ENCODE data around the gene WSCD1.

Gene WSCD1

GRCh38 chr17:6086603-6087400, 16.6 kb downstream of the WSCD1 start:
- DNase-seq = no peak

DNA sequence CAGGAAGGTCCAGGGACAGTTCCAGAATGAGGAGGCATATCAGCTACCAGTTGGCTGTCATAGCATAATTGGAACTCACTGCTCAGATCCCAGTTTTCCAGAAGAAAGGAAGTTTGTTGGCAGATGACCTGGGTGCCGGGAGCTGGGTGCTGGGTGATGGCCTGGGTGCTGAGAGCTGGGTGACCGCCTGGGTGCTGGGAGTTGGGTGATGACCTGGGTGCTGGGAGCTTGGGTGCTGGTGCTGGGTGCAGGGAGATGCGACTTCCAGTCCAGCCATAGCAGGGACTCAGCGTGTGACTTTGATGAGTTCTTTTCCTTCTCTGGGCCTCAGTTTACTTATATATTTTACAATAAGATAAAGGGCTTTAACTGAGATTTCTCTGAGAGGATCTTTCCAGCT, 18.0 kb downstream of the WSCD1 start:
- no peak for DNase-seq

GRCh38 chr17:6090253-6090652, 20.1 kb downstream of the WSCD1 start:
- no peak for DNase-seq

DNA sequence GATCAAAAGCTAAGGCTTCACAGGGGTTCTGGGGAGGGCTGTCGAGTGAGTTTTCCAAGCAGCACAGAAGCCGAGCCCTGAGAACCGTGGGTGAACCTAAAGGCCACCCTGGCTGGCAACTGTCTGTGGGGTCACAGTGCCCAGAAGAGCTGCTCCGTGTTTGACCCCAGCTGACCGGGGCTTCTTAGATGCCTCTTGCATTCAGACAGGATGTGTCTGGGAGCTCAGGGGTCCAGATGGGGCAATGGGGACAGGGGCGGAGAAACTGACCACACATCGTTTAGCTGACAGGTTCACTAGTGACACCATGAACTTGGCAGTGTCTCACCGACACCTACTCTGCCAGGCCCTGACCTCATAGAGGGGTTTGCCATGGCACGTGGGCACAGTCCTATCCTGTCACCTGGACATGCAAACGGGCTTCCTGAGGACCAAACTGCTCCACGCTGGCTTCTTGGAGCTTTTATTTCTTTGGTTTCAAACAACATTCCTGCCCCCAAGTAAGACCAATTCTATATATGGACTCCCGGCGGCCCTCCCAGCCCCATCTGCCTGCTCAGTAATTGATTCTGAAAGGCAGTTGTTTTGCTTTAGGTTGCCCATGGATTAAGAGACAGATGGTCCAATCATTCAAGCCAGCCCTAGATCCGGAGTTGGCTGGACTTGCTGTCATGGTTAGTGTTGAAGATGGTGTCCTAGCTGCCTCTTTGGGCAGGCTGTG, 22.2 kb downstream of the WSCD1 start:
- DNase-seq = no peak

DNA sequence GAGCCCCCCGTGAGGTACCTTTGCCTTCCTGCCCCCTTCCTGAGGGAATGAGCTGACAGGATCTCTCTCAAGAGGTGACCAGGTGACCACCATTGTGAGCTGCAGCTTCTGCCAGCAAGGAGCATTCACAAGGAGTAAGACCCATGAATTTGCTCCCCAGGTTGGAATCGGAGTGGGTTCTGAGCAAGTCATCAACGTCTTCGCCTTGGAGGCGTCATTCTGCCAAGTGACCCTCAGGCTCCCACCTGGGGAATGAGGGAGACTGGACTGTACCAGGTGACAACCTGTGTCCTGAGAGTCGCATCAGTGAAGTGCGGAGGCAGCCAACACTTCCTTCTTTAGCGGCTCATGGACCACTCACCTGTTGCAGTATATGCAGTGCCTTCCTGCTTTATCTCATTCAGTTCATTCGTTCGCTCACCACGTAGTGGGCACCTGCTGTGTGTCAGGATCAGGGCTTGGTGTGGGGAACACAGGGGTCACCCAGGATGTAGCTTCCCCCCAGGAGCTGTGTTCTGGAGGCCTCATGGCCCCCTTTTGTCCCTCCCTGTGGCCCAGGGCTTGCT, 22.8 kb downstream of the WSCD1 start:
- DNase-seq = no peak

- DNase-seq = no peak
Measured at GRCh38 chr17:6094453-6094852, 24.3 kb downstream of the WSCD1 start.

- DNase-seq = no peak
Measured at GRCh38 chr17:6094926-6095325, 24.7 kb downstream of the WSCD1 start.

- no peak for DNase-seq
Measured at GRCh38 chr17:6095501-6095900, 25.3 kb downstream of the WSCD1 start.

- DNase-seq = no peak
Measured at GRCh38 chr17:6096201-6097004, 26.2 kb downstream of the WSCD1 start.

- no peak for DNase-seq
Measured at GRCh38 chr17:6097005-6097279, 26.8 kb downstream of the WSCD1 start.

DNA sequence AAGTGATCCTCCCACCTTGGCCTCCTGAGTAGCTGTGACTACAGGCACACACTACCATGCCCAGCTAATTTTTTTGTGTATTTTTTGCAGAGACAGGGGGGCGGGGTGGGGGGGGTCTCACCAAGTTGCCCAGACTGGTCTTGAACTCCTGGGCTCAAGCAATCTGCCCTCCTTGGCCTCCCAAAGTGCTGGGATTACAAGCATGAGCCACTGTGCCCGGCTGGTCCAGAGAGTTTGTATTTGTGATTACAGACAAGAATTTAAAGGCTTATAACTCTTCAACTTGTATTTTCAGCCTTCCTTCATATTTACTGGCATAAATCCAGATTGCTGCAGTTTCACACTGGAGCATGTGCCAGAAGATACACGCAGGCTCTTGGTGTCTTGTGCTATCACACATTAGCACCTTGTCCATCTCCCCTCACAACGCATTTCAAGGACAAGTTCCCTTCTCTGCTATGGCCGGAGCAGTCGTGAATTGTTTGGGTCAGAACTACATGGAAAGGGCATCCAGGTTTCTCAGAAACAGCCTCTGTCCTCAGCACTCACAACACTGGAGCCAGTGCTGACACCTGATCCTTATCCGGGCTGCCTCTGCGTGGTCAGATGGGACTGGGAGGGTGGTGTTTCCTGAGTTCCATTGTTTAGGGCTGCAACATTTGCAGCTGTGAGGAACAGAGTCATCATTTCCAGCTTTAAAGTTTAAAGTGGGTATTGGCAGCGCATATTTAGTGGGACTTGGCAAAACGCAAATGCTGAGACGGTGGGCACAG, 28.1 kb downstream of the WSCD1 start:
- no peak for DNase-seq

DNA sequence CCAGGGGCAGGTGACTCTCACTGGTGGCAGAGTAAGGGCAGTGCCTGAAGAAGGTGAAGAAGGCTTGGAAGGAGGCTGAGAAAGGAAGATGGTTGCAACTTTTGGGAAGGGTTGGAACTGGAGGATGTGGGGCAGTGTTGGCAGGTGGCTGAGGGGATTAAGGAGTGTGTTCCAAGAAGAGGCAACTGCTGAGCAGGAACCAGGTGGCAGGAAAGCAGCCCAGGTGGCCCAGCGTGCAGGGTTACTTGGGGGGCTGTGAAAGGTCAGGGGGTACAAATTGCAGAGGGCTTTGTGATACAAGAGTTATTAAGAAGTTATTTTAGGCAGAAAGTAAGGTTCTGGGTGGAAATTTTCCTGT, 28.6 kb downstream of the WSCD1 start:
- no peak for DNase-seq

- DNase-seq = no peak
Measured at GRCh38 chr17:6099492-6099891, 29.3 kb downstream of the WSCD1 start.

- DNase-seq = no peak
Measured at GRCh38 chr17:6100146-6100545, 30.0 kb downstream of the WSCD1 start.

GRCh38 chr17:6100891-6101500, 30.8 kb downstream of the WSCD1 start:
- no peak for DNase-seq

DNA sequence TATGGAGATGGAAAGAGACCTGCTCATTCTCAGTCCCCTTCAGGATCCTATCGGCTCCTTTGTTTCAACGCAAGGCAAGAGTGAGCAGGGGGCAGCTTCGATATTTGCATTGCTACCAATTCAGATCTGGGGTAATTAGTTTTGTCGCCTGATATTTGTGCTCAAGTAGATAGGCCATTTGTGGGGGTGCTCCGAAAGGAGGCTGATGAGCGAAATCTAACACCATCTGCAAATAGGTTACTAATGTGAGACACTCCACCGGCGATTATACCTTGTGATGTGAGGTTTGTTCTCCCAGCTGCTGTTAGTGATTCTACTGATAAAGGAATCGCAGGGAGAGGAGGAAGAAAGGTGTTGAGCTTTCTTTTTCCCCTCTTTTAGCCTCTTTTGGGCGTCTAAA, 31.5 kb downstream of the WSCD1 start:
- DNase-seq = peak; percentile 60

DNA sequence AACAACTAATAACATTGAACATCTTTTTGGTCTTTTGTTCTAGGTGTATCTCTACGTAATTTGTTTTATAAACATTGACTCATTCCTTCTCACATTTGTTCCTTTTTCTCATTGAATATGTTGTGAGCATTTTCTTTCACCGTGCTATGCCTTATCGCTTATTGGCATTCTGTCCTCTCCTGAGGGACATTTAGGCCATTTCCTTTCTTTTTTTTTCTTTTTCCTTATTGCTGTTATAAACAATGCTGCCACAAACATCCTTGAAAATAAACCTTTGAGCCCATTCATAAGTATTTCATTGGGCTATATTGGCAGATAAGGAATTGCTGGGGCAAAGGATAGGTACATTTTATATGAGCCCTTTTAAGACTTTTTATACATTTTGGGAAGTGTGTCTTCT, 32.4 kb downstream of the WSCD1 start:
- no peak for DNase-seq

- DNase-seq = no peak
Measured at GRCh38 chr17:6104956-6105648, 34.9 kb downstream of the WSCD1 start.

DNA sequence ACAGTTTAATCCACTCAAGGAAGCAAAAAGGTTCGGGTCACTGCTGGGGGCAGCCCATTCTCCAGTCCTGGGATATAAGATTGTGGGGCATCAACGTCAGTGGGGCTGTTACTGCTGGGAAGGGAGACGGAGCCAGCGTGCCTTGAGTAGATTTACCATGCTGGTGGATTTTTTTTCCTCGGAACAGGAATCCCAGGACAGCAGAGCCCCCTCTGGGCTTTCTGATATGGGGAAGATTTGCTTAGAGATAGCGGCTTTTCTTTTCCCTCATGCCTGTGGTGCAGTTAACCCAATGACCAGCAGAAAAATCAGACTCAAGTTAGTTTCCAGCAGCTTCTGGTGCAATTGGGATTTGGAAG, 35.4 kb downstream of the WSCD1 start:
- no peak for DNase-seq

GRCh38 chr17:6106212-6106611, 36.0 kb downstream of the WSCD1 start:
- no peak for DNase-seq

- no peak for DNase-seq
Measured at GRCh38 chr17:6107791-6108190, 37.6 kb downstream of the WSCD1 start.

DNA sequence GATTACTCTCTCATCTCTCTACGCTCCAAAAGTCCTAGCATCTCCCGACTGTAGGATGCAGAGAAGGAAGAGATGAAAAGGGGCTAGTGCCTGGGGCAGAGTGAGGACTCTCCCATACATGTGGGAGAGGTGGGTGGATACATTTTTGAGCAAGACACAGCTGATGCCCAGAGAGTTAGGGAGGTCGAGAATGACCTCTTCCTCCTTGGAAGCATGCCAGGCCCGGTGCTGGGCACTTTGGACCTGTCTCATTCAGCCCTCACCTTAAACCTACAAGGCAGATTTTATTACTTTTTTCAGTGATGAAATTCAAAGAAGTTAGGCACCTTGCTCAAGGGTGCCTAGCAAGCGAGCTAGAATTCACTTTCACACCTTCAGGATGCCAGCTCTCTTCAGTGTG, 38.2 kb downstream of the WSCD1 start:
- DNase-seq = no peak
